GM23248 (cell line): ENCODE measurements around the gene HSD17B10. TPM values are rescaled to one million over a fixed set of nuclear protein-coding genes. Genes with fewer than 3 reads are reported as not detected.

ENCODE experiments used
- DNase-seq: peaks from one replicate; pipeline ENCODE4 v3.0.0-alpha.2; 2015
- H2AFZ ChIP-seq: fragments of 200-600 bp; sonication (generic); 2 replicates; pipeline ENCODE4 v1.6.1; 2016; ENCODE audit warnings: antibody characterized with exemption
- H3F3A ChIP-seq: fragments of 200-600 bp; sonication (generic); 2 replicates; pipeline ENCODE4 v1.6.1; 2016; ENCODE audit warnings: mild to moderate bottlenecking, antibody characterized with exemption, mixed run types; ENCODE audit not compliant: insufficient read depth
- H3K27ac ChIP-seq: fragments of 200-600 bp; sonication (generic); 2 replicates; pipeline ENCODE4 v1.5.1; 2016; ENCODE audit warnings: mild to moderate bottlenecking
- H3K27me3 ChIP-seq: fragments of 200-600 bp; sonication (generic); replicated peaks from 2 replicates; pipeline ENCODE4 v1.6.1; 2016; ENCODE audit warnings: mild to moderate bottlenecking; ENCODE audit not compliant: insufficient read depth
- H3K36me3 ChIP-seq: fragments of 200-600 bp; sonication (generic); 2 replicates; pipeline ENCODE4 v1.6.1; 2016; ENCODE audit warnings: low read depth, mild to moderate bottlenecking
- H3K4me1 ChIP-seq: fragments of 200-600 bp; sonication (generic); 2 replicates; pipeline ENCODE4 v1.6.1; 2016; ENCODE audit warnings: mild to moderate bottlenecking; ENCODE audit not compliant: insufficient read depth
- H3K4me2 ChIP-seq: fragments of 200-600 bp; sonication (generic); one replicate; pipeline ENCODE4 v1.6.1; 2016; ENCODE audit warnings: mild to moderate bottlenecking; ENCODE audit not compliant: unreplicated experiment
- H3K4me3 ChIP-seq: fragments of 200-600 bp; sonication (generic); 2 replicates; pipeline ENCODE4 v1.5.1; 2016; ENCODE audit warnings: mild to moderate bottlenecking
- H3K79me2 ChIP-seq: fragments of 200-600 bp; sonication (generic); 2 replicates; pipeline ENCODE4 v1.6.1; 2016; ENCODE audit warnings: mild to moderate bottlenecking; ENCODE audit not compliant: insufficient read depth
- H3K9ac ChIP-seq: fragments of 200-600 bp; sonication (generic); 2 replicates; pipeline ENCODE4 v1.6.1; 2016; ENCODE audit warnings: mild to moderate bottlenecking
- H3K9me2 ChIP-seq: fragments of 200-600 bp; sonication (generic); 2 replicates; pipeline ENCODE4 v1.6.1; 2016; ENCODE audit warnings: mixed run types, mild to moderate bottlenecking, moderate library complexity; ENCODE audit not compliant: insufficient read depth
- H3K9me3 ChIP-seq: fragments of 200-600 bp; sonication (generic); one replicate; pipeline ENCODE4 v1.6.1; 2017; ENCODE audit warnings: low read depth
- H4K20me1 ChIP-seq: fragments of 200-600 bp; sonication (generic); 2 replicates; pipeline ENCODE4 v1.6.0; 2016; ENCODE audit not compliant: insufficient read depth
- EZH2 ChIP-seq: fragments of 200-600 bp; sonication (generic); IDR thresholded peaks from 2 replicates; pipeline ENCODE4 v1.6.1; 2018; ENCODE audit warnings: antibody characterized with exemption, mild to moderate bottlenecking; ENCODE audit not compliant: insufficient read depth, poor library complexity, severe bottlenecking
- EZH2phosphoT487 ChIP-seq: fragments of 200-600 bp; sonication (generic); IDR thresholded peaks from 2 replicates; pipeline ENCODE4 v1.6.1; 2018; ENCODE audit warnings: antibody characterized with exemption, moderate library complexity, mild to moderate bottlenecking, low read depth; ENCODE audit not compliant: insufficient read depth
- WGBS, 2 experiments: methylation state at CpG; one replicate each; pipeline ENCODE4 v1.1.6; 2015 to 2017; ENCODE audit warnings: low lambda C conversion rate in 2 of 2, low coverage in 1 of 2; ENCODE audit errors: missing lambda C conversion rate in 2 of 2; 5-methylcytosine and 5-hydroxymethylcytosine counted together
- in situ Hi-C: fragments of 300-500 bp; cut with MboI; formaldehyde crosslinking; loops from 2 replicates; pipeline ENCODE4 v1.15.0; 2020
- polyA plus RNA-seq: library from polyadenylated mRNA; unstranded; fragments of >200 nt; fragmentation: Nextera tagmentation; extraction: Ambion mirVana; gene quantifications from 2 replicates; pipeline ENCODE4 v1.2.1, GENCODE V29; 2016
- total RNA-seq: library from RNA; depleted of rRNA; stranded (reverse); fragments of >200 nt; shearing (Covaris generic); gene quantifications from 2 replicates; pipeline ENCODE4 v1.2.3, GENCODE V29; 2014

The HSD17B10 gene
- total and polyA plus RNA-seq, 2 experiments from 2014 or later: 47.9 to 70.2 TPM

GRCh38 chrX:53435997-53436396 is 1.8 kb upstream of the HSD17B10 start:
- no peak overlapping the region for H3K4me2 ChIP-seq
- H3K27ac ChIP-seq: no peak overlapping the region
- H3K4me1 ChIP-seq: no peaks in the 10 kb centered on the region
- H3K4me3 ChIP-seq: no peak overlapping the region
- no peaks in the 10 kb centered on the region for H3K9me2 ChIP-seq
- H3K9me3 ChIP-seq: no peaks in the 10 kb centered on the region
- in situ Hi-C loops: no loop called here
- H3K9ac ChIP-seq: no peak overlapping the region
- no peaks in the 10 kb centered on the region for H3K27me3 ChIP-seq
- H3F3A ChIP-seq: no peaks in the 10 kb centered on the region
- H3K36me3 ChIP-seq: no peaks in the 10 kb centered on the region
- no peak for TF ChIP-seq EZH2phosphoT487
- TF ChIP-seq EZH2: no peak
- 0 to 2% methylated on average over 4 of the region's 4 CpGs for WGBS, 2 experiments
- DNase-seq: peak; percentile 80
- H4K20me1 ChIP-seq: no peaks in the 10 kb centered on the region
- H3K79me2 ChIP-seq: peaks cover 17% of the 10 kb centered on the region
- no peak overlapping the region for H2AFZ ChIP-seq

- DNase-seq: no peak
- H3K36me3 ChIP-seq: no peaks in the 10 kb centered on the region
- no peak overlapping the region for H2AFZ ChIP-seq
- H3K9me2 ChIP-seq: no peaks in the 10 kb centered on the region
- H3K9me3 ChIP-seq: no peaks in the 10 kb centered on the region
- H3F3A ChIP-seq: no peaks in the 10 kb centered on the region
- TF ChIP-seq EZH2phosphoT487 (no peak), EZH2 (no peak)
- no peaks in the 10 kb centered on the region for H4K20me1 ChIP-seq
- H3K9ac ChIP-seq: no peak overlapping the region
- H3K4me3 ChIP-seq: no peak overlapping the region
- no peak overlapping the region for H3K27ac ChIP-seq
- WGBS, 2 experiments: 90% methylated on average over 7 to 9 of the region's 9 CpGs
- H3K79me2 ChIP-seq: peaks cover 17% of the 10 kb centered on the region
- no peaks in the 10 kb centered on the region for H3K27me3 ChIP-seq
- no peak overlapping the region for H3K4me2 ChIP-seq
- H3K4me1 ChIP-seq: no peaks in the 10 kb centered on the region
- in situ Hi-C loops: no loop called here
Observed at GRCh38 chrX:53430231-53430630, 3.9 kb downstream of the HSD17B10 start.

GRCh38 chrX:53429755-53430154 is 4.4 kb downstream of the HSD17B10 start:
- H3F3A ChIP-seq: no peaks in the 10 kb centered on the region
- H3K4me2 ChIP-seq: no peak overlapping the region
- H3K4me3 ChIP-seq: no peak overlapping the region
- H3K27ac ChIP-seq: no peak overlapping the region
- no peaks in the 10 kb centered on the region for H3K27me3 ChIP-seq
- H2AFZ ChIP-seq: no peak overlapping the region
- in situ Hi-C loops: no loop called here
- no peaks in the 10 kb centered on the region for H4K20me1 ChIP-seq
- WGBS, 2 experiments: 96 to 98% methylated on average over 4 to 8 of the region's 8 CpGs
- peaks cover 17% of the 10 kb centered on the region for H3K79me2 ChIP-seq
- no peak overlapping the region for H3K9ac ChIP-seq
- H3K9me2 ChIP-seq: no peaks in the 10 kb centered on the region
- no peaks in the 10 kb centered on the region for H3K9me3 ChIP-seq
- H3K36me3 ChIP-seq: no peaks in the 10 kb centered on the region
- H3K4me1 ChIP-seq: no peaks in the 10 kb centered on the region
- DNase-seq: no peak
- TF ChIP-seq EZH2phosphoT487 (no peak), EZH2 (no peak)

GRCh38 chrX:53422861-53423306 is 11.3 kb downstream of the HSD17B10 start, which contains the start of gene RIBC1:
TSS of gene RIBC1 (plus strand) at chrX:53422873. CDS start at chrX:53426277, 3,404 bp downstream.
- no peaks in the 10 kb centered on the region for H3K27me3 ChIP-seq

More at GRCh38 chrX:53422861-53423306, 11.3 kb downstream of the HSD17B10 start, which contains the start of gene RIBC1:
- 0 to 2% methylated on average over 6 to 14 of the region's 17 CpGs for WGBS, 2 experiments
- no peaks in the 10 kb centered on the region for H4K20me1 ChIP-seq
- no peaks in the 10 kb centered on the region for H3K9me3 ChIP-seq
- TF ChIP-seq EZH2phosphoT487: no peak
- no peak for TF ChIP-seq EZH2
- no peaks in the 10 kb centered on the region for H3F3A ChIP-seq
- H3K9me2 ChIP-seq: no peaks in the 10 kb centered on the region
- in situ Hi-C loops: no loop called here
- H3K79me2 ChIP-seq: peaks cover 39% of the 10 kb centered on the region
- H3K4me1 ChIP-seq: no peaks in the 10 kb centered on the region
- H3K36me3 ChIP-seq: no peaks in the 10 kb centered on the region
- no peak for DNase-seq
- peak within 1 kb of the TSS; percentile 93 for H3K4me2 ChIP-seq
- peak within 1 kb of the TSS; percentile 87 for H2AFZ ChIP-seq
- H3K9ac ChIP-seq: peak within 1 kb of the TSS; percentile 99
- H3K27ac ChIP-seq: peak within 1 kb of the TSS; percentile 87
- peak within 1 kb of the TSS; percentile 97 for H3K4me3 ChIP-seq
